IPS-18a (cell line): Measurements from ENCODE around the gene RHOD.

Experiments used
- H3K27ac ChIP-seq: one replicate; pipeline ENCODE4 v1.5.1; 2013; ENCODE audit warnings: low read length
- H3K27me3 ChIP-seq: one replicate; pipeline ENCODE4 v1.6.1; 2013; ENCODE audit warnings: mild to moderate bottlenecking, low read length; ENCODE audit not compliant: control insufficient read depth, insufficient read depth
- H3K36me3 ChIP-seq: one replicate; pipeline ENCODE4 v1.6.1; 2013; ENCODE audit warnings: low read depth, low read length; ENCODE audit not compliant: control insufficient read depth
- H3K4me1 ChIP-seq: one replicate; pipeline ENCODE4 v1.6.1; 2013; ENCODE audit warnings: low read depth, low read length; ENCODE audit not compliant: control insufficient read depth
- H3K4me3 ChIP-seq: one replicate; pipeline ENCODE4 v1.5.1; 2013; ENCODE audit warnings: low read length
- H3K9ac ChIP-seq: one replicate; pipeline ENCODE4 v1.6.1; 2013; ENCODE audit warnings: mild to moderate bottlenecking, low read length, moderate library complexity
- H3K9me3 ChIP-seq: one replicate; pipeline ENCODE4 v1.6.1; 2013; ENCODE audit warnings: low read depth, low read length; ENCODE audit not compliant: control insufficient read depth

RHOD gene

DNA sequence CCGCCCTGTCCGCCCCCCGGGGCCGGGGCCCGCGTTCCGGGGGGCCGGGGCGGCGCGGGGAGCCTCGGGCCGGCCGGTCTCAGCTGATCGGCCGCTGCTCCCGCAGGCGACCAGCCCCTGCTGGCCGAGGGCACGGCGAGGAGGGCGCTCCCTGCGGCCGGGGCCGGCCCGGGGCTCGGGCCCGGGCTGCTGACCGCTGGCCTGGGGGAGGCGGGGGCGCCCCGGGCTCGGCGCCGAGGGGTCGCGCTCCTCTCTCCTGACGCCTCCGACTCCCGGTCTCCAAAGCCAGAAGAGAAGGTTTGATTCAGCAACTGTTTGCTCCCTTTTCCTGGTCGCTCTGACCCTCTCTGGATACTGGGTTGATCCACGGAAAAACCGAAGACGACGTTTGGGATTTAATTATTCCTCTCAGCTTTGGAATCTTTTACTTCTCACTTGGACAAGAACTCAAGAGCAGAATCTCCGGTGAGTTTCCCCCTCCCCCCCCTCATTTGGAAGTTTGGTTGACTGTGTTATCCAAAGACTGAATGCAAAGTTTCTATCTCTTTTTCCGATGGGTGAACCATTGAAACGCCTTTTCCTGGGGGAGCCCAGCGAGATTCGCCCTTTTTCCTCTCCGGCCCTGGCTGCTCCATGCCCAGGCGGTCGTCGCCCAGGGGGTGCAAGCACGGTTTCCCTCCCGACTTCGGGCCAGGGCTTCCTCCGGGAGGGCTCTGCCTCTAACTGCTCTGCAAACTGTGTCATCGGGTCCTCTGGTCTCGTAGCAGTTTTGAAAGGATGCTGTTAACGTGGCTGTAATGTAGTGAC is 63.1 kb downstream of the RHOD start:
- Histone ChIP-seq H3K9me3 (no peaks in the 10 kb centered on the region), H3K4me3 (peak overlapping the region; percentile 86), H3K27me3 (peaks cover 11% of the 10 kb centered on the region), H3K27ac (peak overlapping the region; percentile 0), H3K36me3 (no peaks in the 10 kb centered on the region), H3K9ac (peak overlapping the region; percentile 73), H3K4me1 (peaks cover 10% of the 10 kb centered on the region)

- Histone ChIP-seq H3K36me3 (no peaks in the 10 kb centered on the region), H3K9me3 (no peaks in the 10 kb centered on the region), H3K27ac (peak overlapping the region; percentile 0), H3K9ac (peak overlapping the region; percentile 73), H3K27me3 (peaks cover 11% of the 10 kb centered on the region), H3K4me1 (peaks cover 10% of the 10 kb centered on the region), H3K4me3 (peak overlapping the region; percentile 86)
Measured at GRCh38 chr11:67120456-67120855, 63.8 kb downstream of the RHOD start.

GRCh38 chr11:67120881-67121710 is 64.4 kb downstream of the RHOD start:
- Histone ChIP-seq H3K4me3 (peak overlapping the region; percentile 86), H3K4me1 (peaks cover 10% of the 10 kb centered on the region), H3K36me3 (no peaks in the 10 kb centered on the region), H3K9me3 (no peaks in the 10 kb centered on the region), H3K27me3 (peaks cover 11% of the 10 kb centered on the region), H3K27ac (no peak overlapping the region), H3K9ac (peak overlapping the region; percentile 73)
